ENCODE data around the gene MRPS14.

Gene MRPS14

GRCh38 chr1:174984952-174985351 is 38.3 kb downstream of the MRPS14 start:
- no peak for DNase-seq (ENCODE audit: low spot score)

GRCh38 chr1:174982971-174983689 is 40.1 kb downstream of the MRPS14 start:
- no peak for DNase-seq (ENCODE audit: low spot score)

GRCh38 chr1:174976436-174977108 is 46.7 kb downstream of the MRPS14 start:
- no peak for DNase-seq (ENCODE audit: low spot score)

- no peak for DNase-seq (ENCODE audit: low spot score)
These were observed 47.5 kb downstream of the MRPS14 start for GRCh38 chr1:174975764-174976163.

GRCh38 chr1:174974711-174975119 is 48.5 kb downstream of the MRPS14 start:
- DNase-seq (ENCODE audit: low spot score) = no peak

- DNase-seq (ENCODE audit: low spot score) = no peak
These were observed 51.3 kb downstream of the MRPS14 start for GRCh38 chr1:174971902-174972301.

- no peak for DNase-seq (ENCODE audit: low spot score)
These were observed 51.8 kb downstream of the MRPS14 start for GRCh38 chr1:174971466-174971865.

GRCh38 chr1:174969977-174970376 is 53.2 kb downstream of the MRPS14 start:
- no peak for DNase-seq (ENCODE audit: low spot score)

- no peak for DNase-seq (ENCODE audit: low spot score)
These were observed 54.4 kb downstream of the MRPS14 start for GRCh38 chr1:174968750-174969244.

GRCh38 chr1:174967845-174968705 is 55.1 kb downstream of the MRPS14 start:
- no peak for DNase-seq (ENCODE audit: low spot score)

- DNase-seq (ENCODE audit: low spot score) = no peak
These were observed 57.1 kb downstream of the MRPS14 start for GRCh38 chr1:174966008-174966572.

GRCh38 chr1:174965362-174966007 is 57.7 kb downstream of the MRPS14 start:
- DNase-seq (ENCODE audit: low spot score) = no peak

- no peak for DNase-seq (ENCODE audit: low spot score)
These were observed 58.3 kb downstream of the MRPS14 start for GRCh38 chr1:174964972-174965361.

- peak; percentile 37 for DNase-seq (ENCODE audit: low spot score)
These were observed 58.8 kb downstream of the MRPS14 start for GRCh38 chr1:174964261-174964971.

- DNase-seq (ENCODE audit: low spot score) = peak; percentile 65
These were observed 59.6 kb downstream of the MRPS14 start for GRCh38 chr1:174963529-174964125.

Data from LoVo (cell line).